Measurements from ENCODE around the gene NAGK.

Gene NAGK

DNA sequence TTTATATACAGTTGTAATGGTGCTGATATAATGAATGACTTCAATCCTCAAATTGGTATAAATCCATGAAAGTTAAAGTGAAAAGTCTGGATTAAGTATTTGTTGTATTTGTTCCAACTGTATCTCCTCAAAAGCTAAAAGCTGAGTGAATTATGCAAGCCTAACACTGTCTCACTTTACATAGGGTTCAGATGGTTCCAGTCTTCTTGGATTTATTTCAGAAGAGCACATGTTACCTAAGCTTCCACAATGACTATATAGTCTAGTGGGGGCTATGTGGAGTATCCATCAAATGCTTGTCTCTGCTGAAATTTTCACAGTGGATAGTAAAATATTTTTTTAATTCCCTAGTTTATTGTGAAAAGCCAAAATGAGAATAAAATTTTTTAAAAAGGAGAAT is 48.6 kb downstream of the NAGK start:
- no peak for DNase-seq

DNA sequence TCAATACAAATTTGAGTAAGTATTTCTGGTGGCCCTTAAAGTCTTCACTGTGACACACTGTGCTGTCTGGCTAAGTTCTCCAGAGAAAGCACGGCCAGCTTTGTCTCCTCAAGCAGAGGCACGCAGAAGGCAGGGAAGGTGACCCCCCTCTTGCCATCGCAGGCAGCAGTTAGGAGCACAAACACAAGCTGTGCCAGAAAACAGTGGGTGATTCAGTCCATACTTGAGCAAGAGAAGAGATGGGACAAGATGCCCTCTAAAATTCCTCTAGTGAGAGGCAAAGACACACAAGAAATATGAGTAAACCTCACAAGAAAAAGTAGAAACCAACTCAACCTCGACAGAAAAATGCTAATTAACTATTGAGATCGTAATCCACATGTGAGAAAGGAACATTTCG is 51.7 kb downstream of the NAGK start:
- no peak for DNase-seq

DNA sequence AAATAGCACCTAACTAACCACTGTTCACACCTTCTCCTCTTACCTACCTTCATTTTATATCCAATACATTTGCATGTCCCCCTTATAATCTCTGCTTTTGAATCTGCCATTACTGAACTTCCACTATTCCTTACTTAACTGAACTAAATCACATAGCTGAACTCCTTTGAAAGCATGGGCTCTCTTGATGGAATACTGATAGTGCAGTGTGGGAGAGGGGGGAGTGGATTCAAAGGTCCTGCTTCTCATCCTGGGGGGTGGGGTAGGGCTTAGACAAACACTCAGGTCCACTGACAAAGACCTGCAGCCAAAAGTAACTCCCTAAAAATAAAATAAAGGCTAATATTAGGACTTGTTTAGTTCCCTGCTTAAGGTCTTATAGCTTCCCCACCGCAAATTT is 53.0 kb downstream of the NAGK start:
- no peak for DNase-seq

DNA sequence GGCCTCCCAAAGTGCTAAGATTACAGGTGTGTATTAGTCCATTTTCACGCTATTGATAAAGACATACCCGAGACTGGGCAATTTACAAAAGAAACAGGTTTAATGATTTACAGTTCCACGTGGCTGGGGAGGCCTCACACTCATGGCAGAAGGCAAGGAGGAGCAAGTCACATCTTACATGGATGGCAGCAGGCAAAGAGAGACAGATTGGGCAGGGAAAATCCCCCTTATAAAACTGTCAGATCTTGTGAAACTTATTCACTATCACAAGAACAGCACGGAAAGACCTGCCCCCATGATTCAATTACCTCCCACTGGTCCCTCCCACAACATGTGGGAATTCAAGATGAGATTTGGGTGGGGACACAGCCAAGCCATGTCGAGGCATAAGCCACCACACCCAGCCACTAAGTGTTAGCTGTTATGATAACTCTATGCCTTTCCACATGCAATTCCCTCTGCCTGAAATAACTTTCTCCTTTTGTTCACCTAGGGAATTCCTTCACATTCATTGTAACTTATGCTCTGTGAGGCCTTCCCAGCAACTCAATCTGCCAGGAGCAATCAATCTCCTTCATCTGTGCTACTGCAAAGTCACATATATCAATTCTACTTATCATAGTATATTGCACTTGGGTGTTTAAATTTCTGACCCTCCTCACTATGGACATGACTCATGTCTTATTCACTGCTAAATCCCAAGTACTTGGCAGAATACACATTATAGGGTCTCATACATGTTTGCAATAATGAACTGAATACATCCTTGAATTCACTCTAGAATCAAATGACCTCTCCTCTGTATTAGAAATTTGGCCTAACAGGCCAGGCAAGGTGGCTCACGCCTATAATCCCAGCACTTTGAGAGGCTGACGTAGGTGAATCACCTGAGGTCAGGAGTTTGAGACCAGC is 54.2 kb downstream of the NAGK start:
- DNase-seq = no peak

DNA sequence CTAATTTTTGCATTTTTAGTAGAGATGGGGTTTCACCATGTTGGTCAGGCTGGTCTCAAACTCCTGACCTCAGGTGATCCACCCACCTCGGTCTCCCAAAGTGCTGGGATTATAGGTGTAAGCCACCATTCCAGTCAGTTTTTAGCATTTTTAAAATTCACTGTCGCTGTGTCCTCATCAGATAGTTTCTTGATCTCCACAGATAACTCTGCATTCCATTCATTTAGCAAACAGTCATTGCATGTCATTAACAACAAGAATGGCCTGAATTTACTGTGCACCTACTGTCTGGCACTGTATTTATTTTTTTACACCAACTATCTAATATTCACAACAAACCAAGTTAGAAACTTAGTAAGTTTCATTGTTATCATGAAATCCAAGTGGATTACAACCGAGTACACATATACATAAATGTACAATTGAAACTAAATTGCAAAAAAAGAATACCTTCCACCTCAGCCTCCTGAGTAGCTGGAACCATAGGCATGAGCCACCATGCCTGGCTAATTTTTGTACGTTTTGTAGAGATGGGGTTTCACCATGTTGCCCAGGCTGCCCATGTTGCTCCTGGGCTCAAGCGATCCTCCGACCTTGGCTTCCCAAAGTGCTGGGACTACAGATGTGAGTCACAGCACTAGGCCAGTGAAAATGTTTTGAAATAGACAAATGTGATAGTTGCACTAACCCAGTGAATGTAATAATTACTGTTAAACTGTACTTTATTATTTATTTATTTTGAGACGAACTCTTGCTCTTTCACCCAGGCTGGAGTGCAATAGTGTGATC is 57.3 kb downstream of the NAGK start:
- DNase-seq = no peak

DNA sequence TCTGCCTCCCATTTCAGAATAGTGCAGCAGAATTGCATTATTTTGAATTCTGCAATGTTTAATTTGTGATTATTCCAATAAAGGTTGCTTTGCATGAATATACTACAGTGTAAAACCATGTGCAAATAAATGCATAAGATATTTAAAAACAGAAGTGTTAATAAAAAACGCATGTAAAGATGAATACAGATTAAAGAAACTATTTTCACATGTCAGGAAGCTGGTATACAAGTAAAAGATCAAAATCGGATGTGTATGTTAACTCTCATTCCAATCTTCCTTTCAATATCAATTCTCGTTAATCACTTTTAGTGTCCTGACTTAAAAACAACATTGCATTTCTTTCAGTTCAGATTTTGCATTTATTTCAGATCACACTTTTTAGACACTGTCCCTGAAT is 58.5 kb downstream of the NAGK start:
- DNase-seq = no peak

Data from cortex of kidney (tissue), 1 donor.